HG03280 (cell line): ENCODE results near the gene KLHDC7B.
A peak's percentile ranks its signal among the peaks of the same experiment; 100 is the strongest.

Experiments
- ATAC-seq: cut with Tn5 transposase; IDR thresholded peaks from one replicate; pipeline ENCODE4 v1.9.1; 2021; ENCODE audit warnings: mild to moderate bottlenecking, moderate library complexity; ENCODE audit not compliant: unreplicated experiment

The KLHDC7B gene

DNA sequence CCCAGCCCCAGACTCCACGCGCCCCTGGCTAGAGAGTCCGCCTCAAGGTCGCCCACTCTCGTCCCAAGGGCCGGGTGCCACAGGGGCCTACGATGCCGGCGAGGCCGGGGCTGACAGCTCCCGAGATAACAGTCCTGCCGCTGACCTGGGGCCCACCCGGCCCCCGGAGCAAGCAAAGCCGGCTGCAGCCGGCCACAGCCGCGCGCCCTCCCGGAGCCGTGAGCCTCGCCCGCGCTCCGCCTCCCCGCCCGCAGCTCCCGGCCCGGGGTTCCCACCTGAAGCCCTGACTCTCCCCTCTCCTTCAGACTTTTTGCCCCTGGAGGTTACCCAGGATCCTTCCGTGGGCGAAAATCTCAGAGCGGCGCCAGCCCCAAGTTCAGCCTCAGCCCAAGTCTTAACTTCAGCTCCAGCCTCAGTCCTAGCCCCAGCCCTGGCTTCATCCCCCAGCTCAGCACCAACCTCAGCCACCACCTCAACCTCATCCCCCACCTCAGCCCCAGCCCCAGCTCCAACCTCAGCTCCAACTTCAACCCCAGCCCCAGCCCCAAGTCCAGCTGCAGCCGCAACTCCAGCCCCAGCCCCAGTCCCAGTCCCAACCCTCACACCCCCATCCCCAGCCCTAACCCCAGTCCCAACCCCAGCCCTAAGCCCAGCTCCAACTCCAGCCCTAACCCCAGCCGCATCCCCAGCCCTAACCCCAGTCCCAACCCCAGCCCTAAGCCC is 1.7 kb downstream of the KLHDC7B start:
- no peak for ATAC-seq

DNA sequence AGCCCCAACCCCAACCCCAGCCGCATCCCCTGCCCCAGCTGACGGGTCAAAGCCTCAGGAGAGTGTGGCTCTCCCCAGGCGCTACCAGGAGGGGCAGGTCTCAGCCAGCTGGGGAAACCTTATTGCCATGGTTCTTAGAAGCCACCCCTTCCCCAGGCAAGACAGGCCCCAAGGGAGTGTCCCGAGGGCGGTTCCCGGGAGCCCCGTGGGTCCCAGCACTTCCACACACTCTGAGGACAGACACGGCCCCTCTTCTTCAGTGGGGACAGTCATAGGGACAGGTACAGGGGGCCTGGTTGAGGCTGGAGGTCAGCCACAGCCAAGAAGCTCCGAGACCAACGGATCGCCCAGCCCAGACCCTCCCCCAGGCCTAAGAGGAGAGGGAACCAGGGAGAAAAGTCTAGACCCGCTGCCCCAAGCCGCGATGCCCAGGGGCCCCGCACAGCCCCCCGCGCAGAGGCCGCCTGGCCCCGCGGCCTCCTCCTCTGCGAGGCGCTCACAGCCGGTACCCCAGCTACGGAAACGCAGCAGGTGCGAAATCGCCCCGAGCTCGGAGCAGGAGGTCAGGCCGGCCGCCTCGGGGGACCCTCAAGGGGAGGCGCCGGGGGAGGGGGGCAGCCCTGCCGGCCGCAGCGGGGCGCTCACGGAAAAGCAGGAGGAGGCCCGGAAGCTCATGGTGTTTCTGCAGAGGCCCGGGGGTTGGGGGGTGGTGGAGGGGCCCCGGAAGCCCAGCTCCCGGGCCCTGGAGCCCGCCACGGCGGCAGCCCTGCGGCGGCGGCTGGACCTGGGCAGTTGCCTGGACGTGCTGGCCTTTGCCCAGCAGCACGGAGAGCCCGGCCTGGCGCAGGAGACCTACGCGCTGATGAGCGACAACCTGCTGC is 2.6 kb downstream of the KLHDC7B start:
- no peak for ATAC-seq

DNA sequence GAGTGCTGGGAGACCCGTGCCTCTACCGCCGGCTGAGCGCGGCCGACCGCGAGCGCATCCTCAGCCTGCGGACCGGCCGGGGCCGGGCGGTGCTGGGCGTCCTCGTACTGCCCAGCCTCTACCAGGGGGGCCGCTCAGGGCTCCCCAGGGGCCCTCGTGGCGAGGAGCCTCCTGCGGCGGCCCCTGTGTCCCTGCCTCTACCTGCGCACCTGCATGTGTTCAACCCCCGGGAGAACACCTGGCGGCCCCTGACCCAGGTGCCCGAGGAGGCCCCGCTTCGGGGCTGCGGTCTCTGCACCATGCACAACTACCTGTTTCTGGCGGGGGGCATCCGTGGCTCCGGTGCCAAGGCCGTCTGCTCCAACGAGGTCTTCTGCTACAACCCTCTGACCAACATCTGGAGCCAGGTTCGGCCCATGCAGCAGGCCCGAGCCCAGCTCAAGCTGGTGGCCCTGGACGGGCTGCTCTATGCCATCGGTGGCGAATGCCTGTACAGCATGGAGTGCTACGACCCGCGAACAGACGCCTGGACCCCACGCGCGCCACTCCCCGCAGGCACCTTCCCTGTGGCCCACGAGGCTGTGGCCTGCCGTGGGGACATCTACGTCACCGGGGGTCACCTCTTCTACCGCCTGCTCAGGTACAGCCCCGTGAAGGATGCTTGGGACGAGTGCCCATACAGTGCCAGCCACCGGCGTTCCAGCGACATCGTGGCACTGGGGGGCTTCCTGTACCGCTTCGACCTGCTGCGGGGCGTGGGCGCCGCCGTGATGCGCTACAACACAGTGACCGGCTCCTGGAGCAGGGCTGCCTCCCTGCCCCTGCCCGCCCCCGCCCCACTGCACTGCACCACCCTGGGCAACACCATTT is 3.5 kb downstream of the KLHDC7B start:
- no peak for ATAC-seq

DNA sequence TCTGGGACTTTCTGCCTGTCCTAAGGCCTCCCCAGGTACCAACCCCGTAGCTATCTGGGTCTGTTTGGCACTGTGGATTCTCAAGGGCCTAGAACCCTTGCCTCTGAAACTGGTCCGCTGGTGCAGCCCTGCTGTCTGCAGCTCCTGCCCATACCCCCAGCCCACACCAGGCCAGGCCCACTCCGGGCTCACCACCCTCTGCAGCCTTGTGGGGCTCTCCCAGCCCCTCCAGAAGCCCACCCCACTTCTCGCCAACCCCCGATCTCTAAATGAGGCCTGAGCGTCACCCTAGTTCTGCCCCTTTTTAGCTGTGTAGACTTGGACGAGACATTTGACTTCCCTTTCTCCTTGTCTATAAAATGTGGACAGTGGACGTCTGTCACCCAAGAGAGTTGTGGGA is 4.7 kb downstream of the KLHDC7B start:
- ATAC-seq, result no peak

DNA sequence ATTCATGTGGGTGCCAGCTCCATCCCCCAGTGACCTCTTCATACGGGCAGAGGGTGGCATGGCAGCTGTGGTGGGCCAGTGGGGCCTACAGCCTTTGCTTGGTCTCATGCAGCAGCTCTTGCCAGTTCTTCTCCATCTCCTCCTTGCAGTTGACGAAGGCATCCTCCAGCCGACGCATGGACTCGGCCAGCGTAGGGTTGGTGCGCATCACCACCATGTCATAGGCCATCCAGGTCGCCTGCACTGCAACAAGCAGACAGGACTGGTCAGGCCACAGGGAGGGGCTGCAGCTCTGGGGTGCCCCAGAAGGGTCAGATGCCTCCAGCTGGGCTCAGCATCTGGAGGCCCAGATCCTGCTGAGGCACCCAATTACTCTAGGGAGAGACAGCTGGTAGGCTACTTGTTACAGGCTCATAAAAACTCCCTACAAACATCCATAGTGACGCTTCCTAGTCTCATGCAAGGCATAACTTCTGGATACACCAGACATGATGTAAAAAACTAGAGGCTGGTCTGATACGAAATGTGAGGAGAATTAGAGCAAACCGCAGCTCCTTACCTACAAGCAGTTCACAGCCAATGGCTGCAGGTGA is 5.6 kb downstream of the KLHDC7B start:
- no peak for ATAC-seq

DNA sequence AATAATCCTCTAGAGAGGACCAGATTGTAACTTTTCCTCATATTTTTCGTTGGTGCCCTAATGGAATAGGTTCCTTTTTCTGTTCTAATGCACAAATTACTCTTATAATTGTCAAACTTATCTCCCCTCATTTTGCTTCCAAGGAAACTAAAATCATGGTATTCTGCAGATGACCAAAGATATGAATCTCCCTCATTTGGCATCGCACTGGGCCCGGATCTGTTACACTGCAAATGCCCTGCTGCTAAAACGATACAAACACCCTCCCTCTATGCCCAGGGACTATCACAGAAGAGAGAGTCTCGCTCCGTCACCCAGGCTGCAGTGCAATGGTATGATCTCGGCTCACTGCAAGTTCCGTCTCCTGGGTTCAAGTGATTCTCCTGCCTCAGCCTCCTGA is 7.6 kb downstream of the KLHDC7B start:
- ATAC-seq, result no peak

DNA sequence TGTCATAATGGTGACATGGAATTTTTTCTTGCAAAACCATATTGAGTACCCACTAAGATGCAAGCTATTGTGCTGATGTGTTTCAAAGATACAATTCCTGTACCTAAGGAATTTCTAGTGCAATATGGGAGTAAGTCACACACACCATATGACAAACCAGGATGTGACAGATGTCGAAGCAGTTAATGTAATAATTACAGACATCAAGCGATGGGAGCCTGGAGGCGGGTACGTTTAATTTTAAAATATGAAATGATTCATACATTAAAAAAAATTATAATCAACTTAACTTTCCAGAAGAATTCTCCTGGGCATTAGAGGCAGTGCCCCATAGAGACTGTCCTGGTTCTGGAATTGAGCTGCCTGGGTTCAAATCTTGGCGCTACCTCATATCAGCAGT is 11.0 kb downstream of the KLHDC7B start:
- no peak for ATAC-seq

DNA sequence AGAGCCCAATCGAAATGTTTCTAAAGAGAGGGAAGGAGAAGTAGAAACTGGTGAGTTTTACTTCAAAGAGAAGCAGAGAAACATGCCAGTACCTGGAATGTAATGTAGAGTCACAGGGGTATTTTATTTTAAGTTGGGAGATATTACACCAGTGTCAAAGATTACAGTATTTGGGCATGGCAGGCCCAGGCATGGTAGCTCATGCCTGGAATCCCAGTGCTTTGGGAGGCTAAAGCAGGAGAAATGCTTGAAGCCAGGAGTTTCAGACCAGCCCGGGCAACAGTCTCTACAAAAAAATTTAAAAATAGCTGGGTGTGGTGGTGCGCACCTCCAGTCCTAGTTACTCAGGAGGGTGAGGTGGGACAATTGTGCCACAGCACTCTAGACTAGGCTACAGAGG is 14.3 kb downstream of the KLHDC7B start:
- ATAC-seq, result no peak

DNA sequence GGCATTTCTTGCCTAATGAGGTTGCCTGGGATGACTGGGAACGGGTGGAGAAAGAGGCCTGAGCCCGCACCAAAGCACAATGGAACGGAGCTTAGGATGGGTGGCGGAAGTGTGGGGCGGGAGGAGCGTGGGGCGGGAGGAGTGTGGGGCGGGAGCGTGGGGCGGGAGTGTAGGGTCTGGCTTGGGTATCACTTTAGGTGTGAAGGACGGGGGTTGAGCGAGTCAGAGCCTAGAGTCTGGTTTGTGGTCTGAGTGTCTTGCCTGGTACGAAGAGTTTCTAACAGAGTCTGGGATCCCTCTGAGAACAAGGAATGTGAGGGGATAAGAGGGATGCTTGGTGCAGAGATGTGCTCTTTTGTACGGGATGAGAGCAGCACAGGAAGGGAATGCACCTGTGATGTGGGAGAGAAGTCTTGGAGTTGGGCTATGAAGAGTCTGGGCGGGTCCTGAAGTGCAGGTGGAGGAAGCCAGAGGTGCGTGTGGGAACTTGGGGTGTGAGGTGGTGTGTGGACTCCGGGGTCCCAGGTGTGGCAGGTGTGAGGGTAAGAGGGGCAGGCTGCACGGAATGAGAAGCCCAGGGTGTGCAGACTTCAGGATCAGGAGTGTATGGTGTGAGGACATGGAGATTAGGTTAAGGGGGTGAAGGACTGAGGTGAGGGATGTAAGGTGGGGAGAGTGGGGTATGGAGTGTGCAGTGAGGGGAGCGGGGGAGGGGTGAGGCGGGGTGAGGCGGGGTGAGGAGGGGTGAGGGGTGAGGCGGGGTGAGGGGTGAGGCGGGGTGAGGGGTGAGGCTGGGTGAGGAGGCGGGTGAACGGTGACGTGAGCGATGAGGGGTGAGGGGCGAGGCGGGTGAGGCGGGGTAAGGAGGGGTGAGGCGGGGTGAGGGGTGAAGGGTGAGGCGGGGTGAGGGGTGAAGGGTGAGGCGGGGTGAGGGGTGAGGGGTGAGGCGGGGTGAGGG is 16.0 kb downstream of the KLHDC7B start:
- no peak for ATAC-seq

DNA sequence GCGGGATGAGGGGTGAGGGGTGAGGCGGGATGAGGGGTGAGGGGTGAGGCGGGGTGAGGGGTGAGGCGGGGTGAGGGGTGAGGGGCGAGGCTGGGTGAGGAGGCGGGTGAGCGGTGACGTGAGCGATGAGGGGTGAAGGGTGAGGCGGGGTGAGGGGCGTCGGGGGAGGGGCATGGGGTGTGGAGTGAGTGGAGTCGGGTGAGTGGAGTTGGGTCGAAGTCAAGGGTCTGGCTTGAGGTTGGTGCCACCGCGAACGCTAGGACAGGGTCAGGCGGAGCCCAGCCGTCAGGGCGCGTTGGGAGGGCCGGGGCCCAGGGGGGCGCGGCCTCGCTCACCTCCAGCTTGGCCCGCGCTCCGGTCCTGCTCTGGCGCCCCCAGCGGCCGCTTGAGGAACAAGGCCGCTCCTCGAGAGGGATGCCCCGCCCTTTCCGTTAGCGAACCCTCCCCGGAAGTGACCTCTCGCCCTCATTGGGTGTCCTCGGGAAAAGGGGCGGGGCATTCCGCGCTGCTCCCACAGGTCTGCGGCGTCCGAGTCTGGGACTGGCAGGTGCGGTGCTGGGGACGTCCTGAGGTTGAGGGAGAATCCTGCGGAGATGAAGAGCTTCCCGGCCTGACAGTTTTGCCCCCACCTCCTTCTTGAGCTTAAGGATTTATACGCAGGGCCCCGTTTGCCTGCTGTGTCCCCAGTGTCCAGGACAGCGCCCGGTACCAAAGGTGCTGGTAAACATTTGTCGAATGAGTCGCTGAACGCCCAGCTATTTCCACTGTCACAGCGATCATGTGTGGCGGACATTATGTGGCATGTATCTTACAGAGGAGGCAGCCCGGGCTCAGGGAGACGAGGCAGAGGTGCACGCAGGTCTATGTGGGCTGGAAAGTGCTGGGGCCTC is 17.1 kb downstream of the KLHDC7B start, which contains the start of gene SYCE3:
SYCE3 (minus strand) TSS at position 397 of the 890 bp plus-strand sequence. CDS start 6,514 bp downstream, outside the sequence.
- ATAC-seq, result peak; percentile 90

DNA sequence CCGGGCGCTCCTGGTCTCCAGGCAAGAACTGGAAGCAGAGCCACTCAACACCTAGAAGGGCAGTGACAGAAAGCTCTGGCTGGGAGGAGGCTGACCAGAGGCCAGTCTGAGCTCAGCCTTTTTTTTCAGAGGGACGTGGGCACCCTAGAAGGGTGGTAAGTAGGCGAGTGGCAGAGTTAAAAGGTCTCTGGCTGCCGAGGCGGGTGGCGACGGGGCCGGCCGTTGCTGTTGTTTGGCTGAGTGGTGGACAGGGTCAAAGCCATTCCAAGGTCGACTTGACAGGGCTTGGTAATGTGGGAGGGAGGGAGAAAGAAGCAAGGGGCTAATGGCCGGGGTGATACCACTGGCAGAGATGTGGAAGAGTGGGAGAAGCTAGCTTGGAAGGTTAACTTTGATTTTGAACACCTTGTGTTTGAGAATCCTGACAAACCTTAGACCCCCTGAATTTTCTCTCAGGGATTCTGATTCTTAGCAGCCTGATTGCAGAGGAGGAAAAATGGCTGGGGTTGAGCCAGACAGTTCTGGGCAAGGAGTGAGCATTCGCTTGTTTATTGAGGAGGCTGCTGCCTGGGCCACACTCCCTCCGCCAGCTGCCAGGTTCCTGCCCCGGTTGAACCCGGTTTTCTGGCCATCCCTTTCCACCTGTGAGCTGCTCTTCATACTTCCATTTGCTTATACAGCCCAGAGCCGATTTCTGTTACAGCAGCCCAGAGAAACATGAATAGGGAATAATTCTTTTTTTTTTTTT is 17.9 kb downstream of the KLHDC7B start:
- no peak for ATAC-seq

DNA sequence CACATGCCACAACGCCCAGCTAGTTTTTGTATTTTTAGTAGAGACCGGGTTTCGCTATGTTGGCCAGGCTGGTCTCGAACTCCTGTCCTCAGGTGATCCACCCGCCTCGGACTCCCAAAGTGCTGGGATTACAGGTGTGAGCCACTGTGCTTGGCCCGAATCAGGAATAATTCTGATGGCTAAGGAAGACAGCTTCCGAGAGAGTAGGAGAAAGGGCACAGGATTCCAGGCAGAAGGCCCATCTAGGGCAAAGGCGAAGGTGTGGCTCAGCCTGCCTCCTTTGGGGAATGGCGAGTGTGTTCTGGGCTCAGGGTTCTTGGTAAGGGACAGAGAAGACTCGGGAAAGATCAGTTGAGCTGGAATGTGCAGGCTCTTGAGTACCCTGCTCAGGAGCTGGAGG is 18.6 kb downstream of the KLHDC7B start:
- no peak for ATAC-seq

DNA sequence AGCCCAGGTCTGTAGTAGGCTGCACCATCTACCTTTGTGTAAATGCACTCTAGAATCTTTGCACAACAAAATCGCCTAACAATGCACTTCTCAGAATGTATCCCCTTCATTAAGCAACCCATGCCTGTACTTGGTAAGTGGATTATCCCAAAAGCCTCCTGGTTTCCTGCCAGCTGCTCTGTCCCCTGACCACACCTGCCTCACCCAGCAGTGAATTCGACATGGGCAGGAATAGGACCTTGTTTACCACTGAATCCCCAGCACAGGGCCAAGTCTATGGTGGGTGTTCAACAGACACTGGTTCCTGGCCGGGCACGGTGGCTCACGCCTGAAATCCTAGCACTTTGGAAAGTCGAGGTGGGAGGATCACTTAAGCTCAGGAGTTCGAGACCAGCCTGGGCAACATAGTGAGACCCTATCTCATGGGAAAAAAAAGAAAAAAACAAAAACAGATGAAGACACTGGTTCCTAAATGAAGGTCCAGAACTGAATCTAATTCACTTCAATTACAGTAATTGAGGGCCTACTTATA is 22.1 kb downstream of the KLHDC7B start:
- no peak for ATAC-seq

DNA sequence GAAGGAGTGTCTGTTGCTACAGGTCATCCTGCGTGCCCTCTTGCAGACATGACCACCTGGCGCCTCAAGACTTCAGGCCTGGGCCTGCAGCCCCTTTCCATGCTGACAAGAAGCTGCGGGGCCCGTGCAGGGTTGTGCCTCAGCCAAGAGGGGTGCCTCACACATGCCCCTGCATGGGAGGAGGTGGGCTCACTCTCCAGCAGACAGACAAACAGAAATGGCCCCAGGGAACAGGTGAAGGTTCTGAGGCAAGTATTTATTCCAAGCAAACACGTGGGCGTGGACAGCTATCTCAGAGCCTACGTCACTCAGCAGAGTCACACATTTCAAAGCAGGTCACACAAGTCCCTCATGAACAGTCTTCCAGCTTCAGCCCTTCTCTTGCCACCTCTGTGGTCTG is 22.9 kb downstream of the KLHDC7B start:
- ATAC-seq, result no peak

DNA sequence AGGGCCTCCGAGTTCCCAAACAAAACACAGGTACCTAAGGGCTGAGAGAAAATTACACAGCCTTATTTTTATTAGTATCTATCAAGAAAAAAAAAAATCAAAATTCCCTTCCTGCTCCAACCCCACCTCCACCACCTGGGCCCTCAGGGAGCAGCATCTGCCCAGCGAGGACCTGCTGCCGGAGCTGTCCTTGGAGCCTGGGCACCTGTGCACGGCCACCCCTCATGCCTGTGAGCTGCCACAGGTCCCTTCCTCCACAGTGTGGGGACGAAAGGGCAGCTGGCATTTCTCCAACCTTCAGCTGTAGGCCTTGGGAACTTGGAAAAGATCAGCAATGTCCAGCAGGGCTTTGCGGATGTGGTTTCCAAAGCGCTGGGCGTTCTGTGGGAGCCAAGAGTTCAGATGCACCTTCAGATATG is 23.4 kb downstream of the KLHDC7B start:
- no peak for ATAC-seq

DNA sequence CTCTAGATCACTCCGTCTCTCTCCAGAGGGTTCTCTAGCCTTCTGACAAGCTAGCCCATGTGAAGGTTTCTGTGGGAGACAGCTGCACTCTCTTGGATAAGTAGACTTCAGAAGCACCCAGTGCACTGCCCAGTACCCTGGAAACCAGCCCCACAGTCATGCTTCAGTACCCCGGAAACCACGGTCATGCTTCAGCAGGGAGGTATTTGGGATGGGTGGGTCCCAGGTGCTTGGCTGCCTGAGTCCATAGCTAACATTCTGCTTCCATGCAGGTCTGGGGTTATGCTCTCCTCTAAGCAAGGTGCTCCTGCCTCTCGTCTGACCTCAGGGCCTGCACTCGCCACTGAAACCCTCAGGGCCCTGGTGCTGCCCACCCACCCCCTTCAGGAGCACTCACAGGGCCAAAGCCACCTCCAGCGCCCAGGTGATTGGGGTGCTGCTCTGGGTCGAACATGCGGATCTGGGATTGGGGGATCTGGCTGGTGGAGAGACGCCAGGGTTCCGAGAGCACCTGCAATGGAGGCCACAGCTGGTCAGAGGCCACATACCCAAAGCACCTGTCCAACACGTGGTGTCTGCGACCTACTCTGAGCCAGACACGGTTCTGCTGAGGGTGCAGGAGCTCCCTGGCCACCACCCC is 24.3 kb downstream of the KLHDC7B start:
- no peak for ATAC-seq

DNA sequence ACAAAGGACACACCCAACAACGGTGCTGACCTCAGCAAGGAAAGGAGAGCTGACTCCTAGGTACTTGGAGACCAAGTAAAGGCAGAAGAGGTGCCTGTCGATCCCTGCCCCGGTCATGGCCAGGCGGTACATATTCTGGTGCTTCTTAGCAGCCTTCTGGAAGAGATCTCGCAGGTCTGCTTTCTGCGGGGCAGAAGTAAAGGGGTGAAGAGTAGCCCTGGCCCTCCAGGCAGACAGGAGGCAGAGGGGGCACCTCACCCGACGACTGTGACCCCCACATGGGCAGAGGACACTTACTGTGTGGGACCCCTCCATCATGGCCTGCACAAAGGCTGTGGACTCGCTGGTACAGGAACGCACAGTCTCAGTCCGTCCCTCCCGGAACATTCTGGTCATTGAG is 25.2 kb downstream of the KLHDC7B start:
- no peak for ATAC-seq
